ENCODE data around the gene SGCE.

- TF ChIP-seq TAF1 (IDR thresholded peaks at IDR 0.05; ENCODE audit: borderline replicate concordance, low read depth, low read length) (no peak), POLR2A (IDR thresholded peaks at IDR 0.05; ENCODE audit: low read depth, low read length) (no peak), EP300 (IDR thresholded peaks at IDR 0.05; ENCODE audit: borderline replicate concordance in 1 of 2, control insufficient read depth in 1 of 2, low read depth in 2 of 2, low read length in 2 of 2) (no peak), CTCF (IDR thresholded peaks at IDR 0.05 in 2 of 3, conservative IDR thresholded peaks at IDR 0.05 in 1 of 3; ENCODE audit: control insufficient read depth in 2 of 3, extremely low read depth in 1 of 3, insufficient read depth in 1 of 3, low read depth in 3 of 3, low read length in 3 of 3) (no peak), ZBTB33 (IDR thresholded peaks at IDR 0.05) (no peak), CHD2 (IDR thresholded peaks at IDR 0.05; ENCODE audit: borderline replicate concordance, low read depth, low read length) (no peak), RELB (IDR thresholded peaks at IDR 0.05; ENCODE audit: low read depth) (no peak), MAX (IDR thresholded peaks at IDR 0.05; ENCODE audit: low read depth, low read length) (no peak), IKZF1 (conservative IDR thresholded peaks at IDR 0.05) (no peak), SP1 (IDR thresholded peaks at IDR 0.05; ENCODE audit: low read depth, low read length) (no peak), SREBF1 (IDR thresholded peaks at IDR 0.05; ENCODE audit: low read length) (no peak), TBL1XR1 (IDR thresholded peaks at IDR 0.05; ENCODE audit: low read depth, low read length) (no peak)
Observed at GRCh38 chr7:94623820-94624219, 32.1 kb downstream of the SGCE start.

Data from GM12878 (cell line).